Mesodermal cell (in vitro differentiated cells): ENCODE measurements around the gene TRMT10C.
"Not testable (repeated sequence)": the region's sequence is repeated elsewhere in the genome, so short reads cannot be mapped to it uniquely, and the experiment has no call there.

Source experiments
- H3K27ac ChIP-seq: 2 replicates; pipeline ENCODE4 v1.7.0; 2013; ENCODE audit warnings: mild to moderate bottlenecking, low read depth, low read length, moderate library complexity; ENCODE audit not compliant: severe bottlenecking
- H3K36me3 ChIP-seq: 2 replicates; pipeline ENCODE4 v1.7.1; 2013; ENCODE audit warnings: mild to moderate bottlenecking, low read length, moderate library complexity; ENCODE audit not compliant: control insufficient read depth, insufficient read depth
- H3K4me1 ChIP-seq: one replicate; pipeline ENCODE4 v1.7.1; 2013; ENCODE audit warnings: mild to moderate bottlenecking, low read length; ENCODE audit not compliant: insufficient read depth, control insufficient read depth, poor library complexity, severe bottlenecking
- H3K4me3 ChIP-seq: 2 replicates; pipeline ENCODE4 v1.7.0; 2013; ENCODE audit warnings: low read length, control low read depth, mild to moderate bottlenecking; ENCODE audit not compliant: insufficient read depth, poor library complexity, severe bottlenecking; ENCODE audit errors: extremely low read depth
- H3K9me3 ChIP-seq: 2 replicates; pipeline ENCODE4 v1.7.1; 2013; ENCODE audit warnings: mild to moderate bottlenecking, low read length, moderate library complexity; ENCODE audit not compliant: control insufficient read depth
- WGBS, 2 experiments: methylation state at CpG; one replicate each; pipeline ENCODE4 v1.1.5; 2013; ENCODE audit warnings: missing lambda C conversion rate in 2 of 2; ENCODE audit not compliant: insufficient coverage in 2 of 2; 5-methylcytosine and 5-hydroxymethylcytosine counted together

Gene TRMT10C

GRCh38 chr3:101548527-101549105 lies 13.1 kb upstream of the TRMT10C start:
- H3K9me3 ChIP-seq: peaks cover 11% of the 10 kb centered on the region
- no CpG with 5 or more reads among the region's 2 CpGs for WGBS, 2 experiments
- no peaks in the 10 kb centered on the region for H3K36me3 ChIP-seq
- no peaks in the 10 kb centered on the region for H3K4me1 ChIP-seq
- no peak overlapping the region for H3K4me3 ChIP-seq
- H3K27ac ChIP-seq: no peak overlapping the region

- no CpG with 5 or more reads among the region's 1 CpG for WGBS, 2 experiments
- no peak overlapping the region for H3K27ac ChIP-seq
- no peak overlapping the region for H3K4me3 ChIP-seq
Measured at GRCh38 chr3:101549473-101549872, 12.2 kb upstream of the TRMT10C start.

GRCh38 chr3:101551359-101552081 lies 10.1 kb upstream of the TRMT10C start:
- not testable (repeated sequence) for H3K27ac ChIP-seq, H3K4me1 ChIP-seq, H3K36me3 ChIP-seq, H3K4me3 ChIP-seq
- H3K9me3 ChIP-seq: peaks cover 11% of the 10 kb centered on the region
- WGBS, 2 experiments: 98 to 99% methylated on average over 12 to 37 of the region's 50 CpGs

More at GRCh38 chr3:101549473-101549872, 12.2 kb upstream of the TRMT10C start:
- no peaks in the 10 kb centered on the region for H3K36me3 ChIP-seq
- no peaks in the 10 kb centered on the region for H3K4me1 ChIP-seq
- peaks cover 11% of the 10 kb centered on the region for H3K9me3 ChIP-seq

- H3K4me3 ChIP-seq, H3K36me3 ChIP-seq, H3K27ac ChIP-seq, H3K9me3 ChIP-seq, H3K4me1 ChIP-seq: not testable (repeated sequence)
- 80 to 84% methylated on average over 4 to 5 of the region's 5 CpGs for WGBS, 2 experiments
Measured at GRCh38 chr3:101553381-101553780, 8.3 kb upstream of the TRMT10C start.

- no peaks in the 10 kb centered on the region for H3K9me3 ChIP-seq
- WGBS, 2 experiments: 100% methylated on average over 1 of the region's 3 CpGs; no CpG with 5 or more reads in 1 of the 2 experiments
- H3K27ac ChIP-seq: no peak overlapping the region
Measured at GRCh38 chr3:101556064-101556463, 5.6 kb upstream of the TRMT10C start.

GRCh38 chr3:101567528-101568317 lies 6.1 kb downstream of the TRMT10C start:
- 97 to 100% methylated on average over 2 to 3 of the region's 6 CpGs for WGBS, 2 experiments
- no peaks in the 10 kb centered on the region for H3K9me3 ChIP-seq
- no peak overlapping the region for H3K4me3 ChIP-seq
- peaks cover 12% of the 10 kb centered on the region for H3K4me1 ChIP-seq
- H3K27ac ChIP-seq: no peak overlapping the region
- peaks cover 50% of the 10 kb centered on the region for H3K36me3 ChIP-seq

More at GRCh38 chr3:101556064-101556463, 5.6 kb upstream of the TRMT10C start:
- Histone ChIP-seq H3K4me1 (no peaks in the 10 kb centered on the region), H3K4me3 (no peak overlapping the region), H3K36me3 (no peaks in the 10 kb centered on the region)

DNA sequence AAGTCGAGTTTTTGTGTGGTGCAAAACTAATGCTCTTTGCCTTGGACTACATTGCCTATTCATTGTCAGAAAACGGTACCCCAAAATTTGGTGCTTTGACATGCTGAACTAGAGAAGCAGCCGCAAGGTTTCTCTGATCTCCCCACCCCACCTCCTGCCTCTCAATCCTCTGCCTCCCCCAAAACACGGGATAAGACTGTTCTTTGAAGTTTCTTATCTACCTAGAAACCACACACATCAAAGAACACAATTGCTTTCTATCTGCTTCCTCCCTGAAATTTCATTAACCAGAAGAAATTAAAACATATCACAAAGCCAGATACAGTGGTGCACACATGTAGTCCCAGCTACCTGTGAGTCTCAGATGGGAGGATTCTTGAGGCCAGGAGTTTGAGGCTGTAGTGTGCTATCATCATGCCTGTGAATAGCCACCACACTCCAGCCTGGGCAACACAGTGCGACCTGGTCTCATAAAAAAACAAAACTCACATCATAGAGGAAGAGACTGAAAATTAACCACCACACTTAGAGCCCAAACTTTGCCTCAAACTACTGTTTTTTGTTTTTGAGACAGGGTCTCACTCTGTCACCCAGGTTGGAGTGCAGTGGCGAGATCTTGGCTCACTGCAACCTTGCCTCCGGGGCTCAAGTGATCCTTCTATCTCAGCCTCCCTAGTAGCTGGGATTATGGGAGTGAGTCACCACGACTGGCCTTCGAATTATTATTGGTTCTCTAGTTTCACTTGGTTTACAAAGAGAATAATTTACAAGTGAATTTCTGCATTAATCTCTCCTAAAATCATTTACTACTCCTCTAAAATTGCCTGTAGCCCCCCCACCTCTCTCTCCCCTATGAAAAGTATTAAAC lies 9.6 kb downstream of the TRMT10C start:
- Histone ChIP-seq H3K36me3 (peaks cover 19% of the 10 kb centered on the region), H3K4me1 (peaks cover 20% of the 10 kb centered on the region), H3K9me3 (no peaks in the 10 kb centered on the region), H3K4me3 (no peak overlapping the region), H3K27ac (no peak overlapping the region)
- 78 to 86% methylated on average over 5 to 8 of the region's 9 CpGs for WGBS, 2 experiments

DNA sequence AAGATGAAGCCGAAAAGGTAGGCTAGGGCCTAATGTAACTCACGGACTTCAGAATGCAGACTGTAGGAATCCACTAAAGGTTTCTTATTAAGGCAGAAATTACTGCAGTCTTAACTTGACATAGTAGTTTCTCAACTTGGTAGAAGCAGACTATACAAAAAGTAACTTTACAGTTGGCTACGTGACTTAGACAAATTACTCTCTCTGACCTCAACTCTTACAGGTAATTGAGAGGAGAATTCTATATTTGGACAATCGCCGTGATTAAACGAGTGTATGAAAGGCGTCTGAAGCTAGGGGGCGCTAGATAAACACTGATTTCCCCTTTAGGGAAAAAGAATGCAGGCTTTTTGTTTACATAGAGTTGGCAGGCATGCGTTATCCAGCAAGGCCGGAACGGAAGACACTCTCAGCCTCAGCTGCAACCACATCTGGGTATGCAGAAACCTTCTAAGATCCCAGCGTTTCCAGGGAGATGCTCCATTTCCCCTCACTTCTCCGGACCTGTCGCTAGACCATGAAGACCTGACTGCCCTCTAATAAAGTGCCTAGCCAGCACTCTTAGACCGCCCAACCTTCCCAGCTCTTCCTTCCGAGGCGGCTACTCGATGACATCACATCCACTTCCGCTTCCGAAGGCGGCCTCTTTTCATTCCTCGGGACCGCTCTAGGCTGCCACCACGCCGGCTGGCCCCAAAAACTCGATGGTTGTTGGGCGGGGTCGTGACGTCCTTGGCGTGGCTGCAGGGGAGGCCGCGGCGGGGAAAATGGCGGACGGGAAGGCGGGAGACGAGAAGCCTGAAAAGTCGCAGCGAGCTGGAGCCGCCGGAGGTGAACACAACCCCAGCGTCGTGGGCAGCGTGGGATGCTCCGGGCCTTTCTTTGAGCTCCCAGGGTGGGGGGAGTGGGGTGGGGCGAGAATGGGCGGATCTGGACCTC lies 12.1 kb downstream of the TRMT10C start, which contains the start of gene PCNP:
TSS of gene PCNP (plus strand) at position 732 of the 939 bp plus-strand sequence. CDS start at position 768, 36 bp downstream.
- WGBS, 2 experiments: 1 to 5% methylated on average over 30 to 37 of the region's 47 CpGs
- H3K36me3 ChIP-seq: peaks cover 20% of the 10 kb centered on the region
- peak within 1 kb of the TSS; percentile 99 for H3K27ac ChIP-seq
- H3K4me3 ChIP-seq: peak within 1 kb of the TSS; percentile 96
- peaks cover 24% of the 10 kb centered on the region for H3K4me1 ChIP-seq
- no peaks in the 10 kb centered on the region for H3K9me3 ChIP-seq

- peaks cover 25% of the 10 kb centered on the region for H3K36me3 ChIP-seq
- peak overlapping the region; percentile 99 for H3K27ac ChIP-seq
- whole genome bisulfite sequencing, 2 experiments: 0% methylated on average over 22 to 30 of the region's 41 CpGs
- H3K9me3 ChIP-seq: no peaks in the 10 kb centered on the region
- peaks cover 25% of the 10 kb centered on the region for H3K4me1 ChIP-seq
- peak overlapping the region; percentile 96 for H3K4me3 ChIP-seq
Measured at GRCh38 chr3:101574388-101575112, 12.9 kb downstream of the TRMT10C start.
